Hematopoietic multipotent progenitor cell treated with erythropoietin and hydrocortisone succinate and interleukin-3 and kit ligand, for 15 days (in vitro differentiated cells): ENCODE data around the gene ATG14.
"Not testable (repeated sequence)": the region's sequence is repeated elsewhere in the genome, so short reads cannot be mapped to it uniquely, and the experiment has no call there.

Experiments
- DNase-seq: peaks from one replicate; pipeline ENCODE4 v3.0.0-alpha.2; 2015; ENCODE audit warnings: low spot score

Gene ATG14, protein sequence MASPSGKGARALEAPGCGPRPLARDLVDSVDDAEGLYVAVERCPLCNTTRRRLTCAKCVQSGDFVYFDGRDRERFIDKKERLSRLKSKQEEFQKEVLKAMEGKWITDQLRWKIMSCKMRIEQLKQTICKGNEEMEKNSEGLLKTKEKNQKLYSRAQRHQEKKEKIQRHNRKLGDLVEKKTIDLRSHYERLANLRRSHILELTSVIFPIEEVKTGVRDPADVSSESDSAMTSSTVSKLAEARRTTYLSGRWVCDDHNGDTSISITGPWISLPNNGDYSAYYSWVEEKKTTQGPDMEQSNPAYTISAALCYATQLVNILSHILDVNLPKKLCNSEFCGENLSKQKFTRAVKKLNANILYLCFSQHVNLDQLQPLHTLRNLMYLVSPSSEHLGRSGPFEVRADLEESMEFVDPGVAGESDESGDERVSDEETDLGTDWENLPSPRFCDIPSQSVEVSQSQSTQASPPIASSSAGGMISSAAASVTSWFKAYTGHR

DNA sequence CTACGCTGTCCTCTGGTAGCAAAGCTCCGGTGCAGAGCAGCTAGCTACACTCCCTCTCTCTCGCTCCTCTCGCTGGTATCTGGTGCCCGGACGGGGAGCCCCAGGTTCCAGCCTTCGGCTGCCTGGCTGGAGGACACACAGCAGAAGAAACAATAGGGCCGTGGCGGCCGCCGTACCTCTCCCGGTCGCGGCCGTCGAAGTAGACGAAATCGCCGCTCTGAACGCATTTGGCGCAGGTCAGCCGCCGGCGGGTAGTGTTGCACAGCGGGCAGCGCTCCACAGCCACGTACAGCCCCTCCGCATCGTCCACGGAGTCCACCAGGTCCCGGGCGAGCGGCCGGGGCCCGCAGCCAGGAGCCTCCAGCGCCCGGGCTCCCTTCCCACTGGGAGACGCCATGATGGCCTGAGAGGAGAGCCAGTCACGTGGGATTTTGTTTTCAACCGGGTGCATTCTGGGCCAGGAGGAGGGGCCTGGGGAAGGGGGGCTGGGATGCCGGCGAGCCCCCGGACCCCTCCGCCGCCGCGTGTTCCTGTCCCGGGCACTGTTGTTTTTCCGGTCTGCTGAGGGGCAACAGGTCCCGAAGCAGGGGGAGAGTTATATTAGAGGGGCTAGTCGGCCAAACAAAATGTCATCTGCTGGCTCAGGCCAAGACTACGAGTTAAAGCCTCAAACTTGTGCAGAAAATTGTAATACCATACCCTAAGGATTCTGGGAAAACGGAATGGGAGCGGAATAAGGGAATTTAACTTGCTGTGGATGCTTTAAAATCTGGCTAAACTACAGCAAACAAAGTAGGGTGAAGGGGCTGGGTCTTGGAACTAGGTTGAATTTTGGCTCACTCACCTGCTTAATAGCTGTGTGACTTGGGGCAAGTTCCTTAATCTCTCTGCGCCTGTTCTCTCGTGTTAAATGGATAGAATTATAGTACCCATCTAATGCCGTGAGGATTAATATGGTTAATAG is at the start of gene ATG14:
ATG14 (minus strand) TSS at position 405 of the 964 bp plus-strand sequence; CDS start at position 397, 8 bp downstream.
- DNase-seq = peak; percentile 82

DNA sequence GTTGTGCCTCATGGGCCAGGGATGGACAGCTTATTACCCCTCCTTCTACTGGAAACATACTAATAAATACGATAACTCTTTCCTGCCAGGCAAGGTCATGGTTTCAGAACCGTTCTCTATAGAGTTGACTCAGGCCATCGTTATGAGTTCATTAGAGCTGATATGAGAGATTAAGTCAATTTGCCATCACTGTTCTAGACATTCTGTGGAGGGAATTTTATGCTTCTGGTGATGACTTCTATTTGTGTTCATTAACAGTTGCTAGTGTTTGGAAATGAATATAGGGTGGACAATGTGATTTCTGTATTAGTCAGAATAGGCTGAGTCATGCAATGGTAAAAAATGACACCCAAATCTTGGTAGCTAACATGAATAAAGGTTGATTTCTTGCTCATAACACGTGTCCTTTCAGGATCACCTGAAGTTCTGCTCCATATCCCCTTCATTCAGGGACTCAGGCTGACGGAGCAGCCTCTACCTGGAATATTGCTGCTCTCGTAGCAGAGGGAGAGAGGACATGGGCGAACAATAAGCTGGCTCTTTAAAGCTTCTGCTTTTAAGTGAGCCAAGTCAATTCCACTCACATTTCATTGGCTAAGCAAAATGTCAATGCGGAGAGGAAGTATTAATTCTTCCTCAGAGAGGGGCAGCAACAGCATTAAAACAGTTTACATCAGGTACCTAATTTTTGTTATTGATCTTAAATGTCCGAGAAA is 47.3 kb upstream of the ATG14 start:
- no peak for DNase-seq

DNA sequence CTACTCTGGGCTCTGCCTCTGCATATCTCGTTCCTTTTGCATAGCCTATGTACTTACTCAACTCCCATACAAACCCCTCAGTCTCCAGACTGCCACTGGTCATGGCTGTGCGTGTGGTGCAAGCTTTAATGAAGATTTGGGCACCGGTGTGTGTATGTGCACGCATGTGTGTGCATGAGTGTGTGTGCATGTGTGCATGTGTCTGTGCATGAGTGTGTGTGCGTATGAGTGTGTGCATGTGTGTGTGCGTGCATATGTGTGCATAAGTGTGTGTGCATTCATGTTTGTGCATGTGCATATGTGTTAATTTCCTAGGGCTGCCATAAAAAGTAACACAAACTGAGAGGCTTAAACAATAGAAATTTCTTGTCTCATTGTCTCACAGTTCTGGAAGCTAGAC is 45.9 kb upstream of the ATG14 start:
- DNase-seq = no peak

DNA sequence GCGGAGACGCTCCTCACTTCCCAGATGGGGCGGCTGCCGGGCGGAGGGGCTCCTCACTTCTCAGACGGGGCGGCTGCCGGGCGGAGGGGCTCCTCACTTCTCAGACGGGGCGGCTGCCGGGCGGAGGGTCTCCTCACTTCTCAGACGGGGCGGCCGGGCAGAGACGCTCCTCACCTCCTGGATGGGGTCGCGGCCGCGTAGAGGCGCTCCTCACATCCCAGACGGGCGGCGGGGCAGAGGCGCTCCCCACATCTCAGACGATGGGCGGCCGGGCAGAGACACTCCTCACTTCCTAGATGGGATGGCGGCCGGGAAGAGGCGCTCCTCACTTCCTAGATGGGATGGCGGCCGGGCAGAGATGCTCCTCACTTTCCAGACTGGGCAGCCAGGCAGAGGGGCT is 44.8 kb upstream of the ATG14 start:
- DNase-seq = not testable (repeated sequence)

DNA sequence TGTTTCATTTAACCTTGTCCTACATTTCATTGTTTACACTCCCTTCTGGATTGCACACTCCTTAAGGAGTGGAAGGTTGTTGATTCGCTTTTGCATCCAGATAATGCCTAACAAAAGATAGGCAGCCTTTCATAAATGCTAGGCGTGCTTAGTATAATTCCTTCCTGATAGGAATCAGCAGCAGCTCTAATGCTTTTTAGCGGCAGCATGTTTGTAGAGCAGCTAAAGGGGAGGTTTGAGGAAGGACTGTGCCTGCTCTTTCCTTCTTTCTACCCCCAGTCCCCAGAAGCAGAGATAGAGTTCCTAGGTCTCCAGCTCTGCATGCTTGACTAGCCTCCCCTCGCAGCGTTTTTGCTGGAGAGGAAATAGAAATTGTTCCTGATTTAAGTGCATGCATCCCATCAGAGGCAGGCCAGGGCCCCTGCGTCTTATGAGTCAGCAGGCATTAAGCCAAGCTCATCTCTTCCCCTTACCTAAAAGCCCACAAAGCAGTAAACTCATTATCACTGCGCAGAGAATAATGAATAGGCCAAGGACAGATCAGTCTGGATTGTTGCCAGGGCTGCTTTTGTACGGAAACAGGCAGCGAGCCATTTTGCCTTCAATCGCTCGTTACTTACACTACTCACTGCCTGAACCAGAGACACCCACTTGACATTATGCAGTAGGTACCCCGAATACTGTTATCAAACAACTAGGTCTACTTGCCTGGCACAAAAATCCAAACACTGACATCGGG is 42.8 kb upstream of the ATG14 start:
- DNase-seq = no peak

DNA sequence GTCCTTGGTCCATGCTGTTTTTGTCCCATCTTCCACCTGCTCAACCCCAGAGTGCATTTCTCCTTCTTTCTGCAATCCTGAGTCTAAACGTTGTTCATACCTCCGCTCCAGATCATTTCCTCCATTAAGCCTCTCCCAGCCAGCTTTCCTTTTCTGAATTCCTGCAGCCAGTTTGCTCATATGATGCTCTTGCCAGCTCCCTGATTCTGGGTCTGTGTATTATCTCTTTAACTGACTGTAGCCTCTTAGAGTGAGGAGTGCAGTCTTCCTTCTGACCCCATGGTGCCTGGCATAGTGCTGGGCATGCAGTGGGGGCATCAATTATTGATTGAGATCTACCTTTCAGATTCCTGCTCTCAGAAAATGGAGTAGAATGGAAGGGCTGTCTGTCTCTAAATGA is 40.3 kb upstream of the ATG14 start:
- no peak for DNase-seq

DNA sequence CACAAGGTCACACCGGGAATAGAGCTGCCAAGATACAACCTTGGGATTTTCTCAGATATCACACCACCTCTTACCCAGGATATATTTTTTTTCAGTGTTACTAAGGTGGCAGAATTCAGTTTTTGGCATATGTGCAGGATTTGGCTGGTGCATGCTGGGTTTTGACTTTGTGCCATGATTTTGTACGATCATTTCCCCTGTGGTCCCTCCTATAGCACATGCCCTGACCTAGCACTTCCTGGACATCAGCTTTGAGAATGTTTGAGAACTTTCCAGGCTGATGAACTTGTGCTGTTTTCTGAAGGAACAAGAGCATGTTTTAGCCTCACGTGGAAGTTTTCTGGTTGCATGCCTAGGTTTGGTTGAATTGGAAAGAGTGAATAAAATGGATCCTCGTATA is 39.8 kb upstream of the ATG14 start:
- DNase-seq = no peak

DNA sequence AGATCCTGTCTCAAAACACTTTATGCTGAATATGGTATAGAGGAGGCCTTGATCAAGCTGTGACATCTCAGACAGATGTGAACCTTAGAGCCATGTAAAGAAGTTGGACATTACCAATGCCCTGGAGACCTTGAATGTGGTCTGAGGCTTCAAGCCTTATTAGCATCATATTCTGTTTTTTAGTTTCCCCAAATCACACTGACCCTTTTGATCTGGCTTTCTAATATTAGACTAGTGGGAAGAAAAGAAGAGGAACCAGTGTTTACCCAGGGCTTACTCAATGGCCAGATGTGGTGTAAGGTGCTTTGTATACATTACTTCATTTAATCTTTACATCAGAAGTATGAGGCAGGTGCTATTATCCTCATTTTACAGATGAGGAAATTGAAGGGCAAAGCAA is 39.4 kb upstream of the ATG14 start:
- DNase-seq = no peak

DNA sequence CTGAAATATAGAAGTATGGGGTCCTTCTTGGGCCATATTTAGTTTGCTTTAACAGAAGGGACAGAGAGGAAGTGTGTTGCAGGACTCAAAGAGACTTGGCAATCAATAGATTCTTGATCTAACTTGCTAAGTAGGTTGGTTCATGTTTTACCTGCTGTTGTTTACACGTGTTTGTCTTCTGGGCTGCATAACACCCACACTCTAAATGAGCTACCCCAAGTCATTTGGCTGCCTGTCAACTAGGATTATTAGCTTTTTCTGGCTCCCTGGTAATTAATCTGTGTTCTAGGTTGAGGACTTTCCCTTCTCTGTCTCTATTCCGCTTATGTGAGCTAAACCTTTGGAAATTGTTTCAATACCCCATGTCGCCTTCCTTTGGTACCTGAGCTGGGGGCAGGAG is 38.9 kb upstream of the ATG14 start:
- no peak for DNase-seq

DNA sequence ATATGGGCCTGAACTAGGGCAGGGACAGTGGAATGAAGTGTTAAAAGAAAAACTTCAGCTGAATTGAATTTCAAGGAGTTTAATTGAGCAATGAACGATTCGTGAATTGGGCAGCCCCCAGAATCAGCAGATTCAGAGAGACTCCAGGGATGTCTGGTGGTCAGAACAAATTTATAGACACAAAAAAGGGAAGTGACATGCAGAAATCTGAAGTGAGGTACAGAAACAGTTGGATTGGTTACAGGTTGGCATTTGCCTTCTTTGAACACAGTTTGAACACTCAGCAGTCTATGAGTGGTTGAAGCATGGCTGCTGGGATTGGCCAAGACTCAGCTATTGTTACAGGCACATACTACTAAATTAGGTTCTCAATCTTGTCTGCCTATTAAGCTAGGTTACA is 38.5 kb upstream of the ATG14 start:
- DNase-seq = no peak

DNA sequence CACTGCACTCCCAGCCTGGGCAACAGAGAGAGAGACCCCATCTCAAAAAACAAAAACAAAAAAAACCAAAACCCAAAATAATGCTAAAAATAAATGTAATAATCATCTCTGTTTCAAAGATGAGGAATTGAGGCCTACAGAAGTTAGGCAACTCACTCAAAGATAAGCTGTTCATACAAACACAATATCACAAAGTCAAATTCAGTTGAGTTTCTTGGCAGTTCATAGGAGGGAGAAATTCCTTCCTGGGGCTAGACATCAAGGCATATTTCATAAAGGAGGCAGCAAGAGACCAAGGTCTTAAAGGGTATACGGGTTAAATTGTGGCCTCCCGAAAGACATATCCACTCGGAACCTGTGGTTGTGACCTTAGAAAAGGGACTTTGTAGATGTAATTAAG is 37.5 kb upstream of the ATG14 start:
- no peak for DNase-seq

DNA sequence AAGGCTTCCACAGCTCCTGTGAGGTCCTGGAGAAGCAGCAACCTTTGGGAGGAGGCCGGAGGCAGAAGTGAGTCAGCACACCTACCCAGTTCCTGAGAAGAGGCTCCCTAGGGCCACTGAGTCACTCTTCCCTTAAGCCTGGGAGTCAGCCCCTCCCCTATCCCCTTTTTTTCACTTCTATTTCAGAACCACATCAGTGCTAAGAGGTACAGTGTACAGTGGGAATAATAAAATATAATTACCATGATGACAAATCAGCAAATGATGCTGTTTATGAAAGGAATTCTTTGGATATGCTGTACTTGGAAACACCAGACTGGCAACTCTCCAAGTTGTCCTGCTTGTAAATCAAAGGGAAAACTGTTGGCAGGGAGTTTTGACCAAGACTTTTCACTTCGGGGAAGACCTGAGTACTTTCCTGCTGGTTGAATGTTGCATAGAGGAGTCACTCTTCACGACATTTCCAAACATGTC is 36.5 kb upstream of the ATG14 start:
- no peak for DNase-seq

DNA sequence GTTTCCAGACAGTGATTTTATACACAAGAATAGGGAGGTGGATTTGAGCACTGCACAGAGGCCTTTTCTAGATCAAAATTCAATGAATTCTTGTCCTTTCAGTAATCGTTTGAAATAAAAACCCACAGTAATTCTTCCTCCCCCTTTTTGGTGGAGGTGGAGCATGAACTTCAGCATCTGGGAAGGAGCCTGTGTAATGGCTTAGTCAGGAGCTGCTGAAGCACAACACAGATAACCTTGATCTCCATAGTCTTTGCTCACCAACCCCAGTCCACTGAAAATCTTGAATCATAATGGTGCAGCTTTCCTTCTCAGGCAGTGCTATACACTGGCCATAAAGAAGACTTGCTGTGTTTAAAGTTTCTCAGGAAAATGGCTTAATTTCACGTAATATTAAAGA is 35.2 kb upstream of the ATG14 start:
- DNase-seq = no peak

DNA sequence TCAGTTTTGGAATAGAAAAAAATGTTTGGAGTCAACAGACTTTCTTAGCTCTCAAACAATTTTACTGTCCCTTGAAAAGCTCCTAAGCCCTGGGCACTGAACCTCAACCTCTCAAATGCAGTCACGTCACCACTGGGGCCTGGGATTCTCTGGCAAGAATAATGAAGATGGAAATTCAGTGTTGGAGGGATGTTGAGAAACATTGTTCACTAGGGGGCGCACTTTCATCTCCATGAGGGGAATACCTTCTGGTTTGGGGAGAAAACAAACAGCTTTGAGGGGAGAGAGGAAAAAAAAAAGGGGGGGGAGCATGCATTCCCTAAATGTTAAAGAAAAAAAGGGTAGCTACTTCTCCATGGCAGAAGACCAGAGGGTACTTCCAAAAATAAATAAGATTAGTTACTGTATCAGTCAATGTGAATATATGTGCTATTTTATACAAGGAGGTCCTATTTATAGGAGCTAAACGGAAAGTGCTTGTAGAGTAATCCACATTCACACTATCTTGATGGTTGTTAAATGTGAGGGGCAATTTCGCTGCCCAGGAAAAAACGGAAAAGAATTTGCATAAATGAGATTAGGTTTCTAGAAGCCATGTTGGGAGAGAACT is 34.6 kb upstream of the ATG14 start:
- DNase-seq = peak; percentile 82

DNA sequence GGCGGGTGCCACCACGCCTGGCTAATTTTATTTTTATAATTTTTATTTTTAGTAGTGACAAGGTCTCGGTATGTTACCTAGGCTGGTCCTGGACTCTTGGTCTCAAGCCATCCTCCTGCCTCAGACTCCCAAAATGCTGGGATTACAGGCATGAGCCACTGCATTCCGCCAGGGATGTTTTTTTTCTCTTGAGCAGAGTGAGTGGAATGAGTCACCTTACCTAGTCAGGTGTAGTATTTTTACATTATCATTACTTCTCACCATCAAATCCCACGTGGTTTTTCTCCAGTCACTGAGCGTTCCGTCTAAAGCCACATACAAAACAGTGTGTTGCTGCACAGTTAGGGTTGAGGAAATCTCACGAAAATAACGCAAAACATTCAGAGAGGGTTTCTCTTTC is 29.7 kb upstream of the ATG14 start:
- DNase-seq = no peak

DNA sequence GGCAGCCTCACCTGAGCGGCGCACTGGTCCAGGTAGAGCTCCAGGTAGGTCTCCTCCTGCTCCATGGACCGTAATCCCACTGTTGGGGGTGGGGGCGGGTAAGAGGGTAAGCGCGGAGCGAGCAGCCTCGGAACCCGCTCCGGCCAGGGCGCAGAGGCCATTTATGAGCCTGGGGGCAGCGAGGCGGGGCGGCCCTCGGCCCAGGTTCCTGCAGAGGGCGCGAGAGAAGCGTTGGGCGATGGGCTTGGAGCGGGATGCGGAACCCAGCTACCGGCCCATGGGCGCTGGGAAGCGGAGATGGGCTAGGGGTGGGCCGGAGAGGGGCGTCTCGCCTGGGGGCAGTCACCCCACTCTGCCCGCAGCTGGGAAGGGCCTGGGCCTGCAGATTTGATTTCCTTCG is 28.8 kb upstream of the ATG14 start, which contains the start of gene TBPL2:
TBPL2 (minus strand) TSS at position 232 of the 400 bp plus-strand sequence; CDS start at position 65, 167 bp downstream.
- DNase-seq = no peak

DNA sequence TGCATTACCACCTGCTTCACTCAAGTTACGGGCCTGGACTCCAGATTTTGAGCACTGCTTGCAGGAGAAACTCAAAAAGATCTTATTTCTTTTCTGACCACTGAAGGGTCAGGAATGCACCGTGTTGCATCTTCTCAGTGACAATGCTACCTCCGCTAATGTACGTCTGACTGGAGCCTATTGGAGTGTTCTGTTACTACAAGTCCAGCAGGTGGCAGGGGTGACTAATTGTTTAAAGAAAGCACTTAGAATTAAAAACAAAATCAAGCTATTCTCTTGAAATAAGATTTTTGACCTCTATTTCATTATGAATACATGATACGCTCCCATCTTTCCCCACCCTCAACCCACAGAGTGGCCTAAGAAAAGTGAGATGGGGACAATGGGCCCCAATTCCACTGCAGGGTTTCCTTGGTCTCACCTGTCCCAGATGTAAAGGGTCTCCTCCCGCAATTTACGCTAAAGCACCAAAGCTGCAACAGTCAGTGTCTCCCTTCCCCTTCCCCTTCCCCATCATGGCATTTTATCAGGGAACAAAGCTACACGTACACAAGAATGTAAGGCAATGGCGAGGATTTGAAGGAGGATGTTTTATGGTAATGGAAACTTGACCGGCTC is 26.5 kb upstream of the ATG14 start:
- peak; percentile 34 for DNase-seq

DNA sequence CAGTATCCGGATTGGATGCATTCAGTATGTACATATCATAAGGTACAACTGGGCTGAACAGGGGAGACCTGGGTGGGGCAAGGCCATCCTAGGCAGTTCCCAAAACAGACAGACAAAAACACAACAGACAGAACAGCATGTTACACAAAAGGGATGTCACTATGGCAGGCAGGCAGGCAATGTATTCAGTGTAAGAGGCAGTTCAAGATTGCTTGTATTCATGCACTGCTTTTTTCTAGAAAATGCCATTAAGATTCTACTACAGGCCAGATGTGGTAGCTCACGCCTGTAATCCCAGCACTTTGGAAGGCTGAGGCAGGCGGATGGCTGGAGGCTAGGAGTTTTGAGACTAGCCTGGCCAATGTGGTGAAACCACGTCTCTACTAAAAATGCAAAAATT is 25.3 kb upstream of the ATG14 start:
- no peak for DNase-seq

DNA sequence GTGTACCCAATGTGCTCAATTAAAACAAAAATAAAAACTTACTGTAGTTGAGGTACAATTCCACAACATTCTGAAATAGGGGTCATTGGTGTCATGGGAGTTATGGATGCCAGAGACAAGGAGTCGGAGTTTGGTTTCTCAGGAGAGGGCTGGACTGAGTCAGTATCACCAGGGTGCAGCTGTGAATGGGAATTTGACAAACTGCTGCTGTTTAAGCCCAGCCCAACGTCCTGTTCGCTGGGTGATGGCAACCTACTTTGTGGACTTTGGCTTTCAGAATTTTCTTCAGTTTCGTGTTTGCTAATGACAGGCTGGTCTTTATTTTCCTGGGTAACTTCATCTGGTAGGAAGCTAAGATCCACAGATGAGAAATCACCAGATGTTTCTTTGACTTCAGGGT is 24.9 kb upstream of the ATG14 start:
- DNase-seq = no peak

DNA sequence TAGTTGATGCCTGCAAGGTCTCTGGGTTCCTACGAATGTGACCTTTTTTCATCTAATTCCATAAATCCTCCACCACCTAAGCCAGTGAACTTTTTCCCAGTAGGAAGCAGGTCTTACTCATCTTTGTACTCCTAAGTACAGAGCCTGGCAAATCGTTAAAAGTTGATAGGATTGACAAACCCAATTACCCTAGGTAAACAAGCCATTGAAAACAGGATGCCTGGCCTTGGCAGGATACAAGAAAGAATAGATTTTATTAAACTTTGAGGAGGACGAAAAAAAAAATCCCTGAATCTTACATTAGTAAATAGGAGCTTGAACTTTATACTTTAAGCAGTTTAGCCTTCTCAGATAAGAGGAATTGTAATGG is 23.2 kb upstream of the ATG14 start:
- no peak for DNase-seq
